AG20443 (cell line): ENCODE data around the gene SLBP.
"Not testable (repeated sequence)": the region's sequence is repeated elsewhere in the genome, so short reads cannot be mapped to it uniquely, and the experiment has no call there.

ENCODE experiments used
- DNase-seq: peaks from one replicate; pipeline ENCODE4 v3.0.0; 2012; ENCODE audit warnings: low spot score, mixed read lengths

Gene SLBP

GRCh38 chr4:1708581-1708980 lies 3.5 kb downstream of the SLBP start:
- DNase-seq: no peak

GRCh38 chr4:1706358-1706757 lies 5.8 kb downstream of the SLBP start:
- DNase-seq: no peak

- no peak for DNase-seq
These were observed 6.4 kb downstream of the SLBP start for GRCh38 chr4:1705732-1706131.

GRCh38 chr4:1703867-1704266 lies 8.3 kb downstream of the SLBP start:
- DNase-seq: no peak

- not testable (repeated sequence) for DNase-seq
These were observed 10.4 kb downstream of the SLBP start for GRCh38 chr4:1701671-1702070.

GRCh38 chr4:1695913-1696312 lies 16.2 kb downstream of the SLBP start:
- DNase-seq: no peak

- peak; percentile 79 for DNase-seq
These were observed 18.8 kb downstream of the SLBP start for GRCh38 chr4:1693131-1693896.

GRCh38 chr4:1691737-1692373 lies 20.3 kb downstream of the SLBP start:
- no peak for DNase-seq

- no peak for DNase-seq
These were observed 21.4 kb downstream of the SLBP start for GRCh38 chr4:1690698-1691097.

- no peak for DNase-seq
These were observed 25.6 kb downstream of the SLBP start for GRCh38 chr4:1686440-1687036.

GRCh38 chr4:1685235-1686150 lies 26.6 kb downstream of the SLBP start:
- DNase-seq: no peak

GRCh38 chr4:1684506-1685234 lies 27.4 kb downstream of the SLBP start:
- no peak for DNase-seq

- peak; percentile 99 for DNase-seq
These were observed 28.2 kb downstream of the SLBP start, which contains the start of gene FAM53A for GRCh38 chr4:1683736-1684505. Gene FAM53A, minus strand, starts transcription at chr4:1684313. Its CDS starts 15,572 bp downstream, at chr4:1668741.

- DNase-seq: peak; percentile 66
These were observed 28.8 kb downstream of the SLBP start for GRCh38 chr4:1683261-1683735.

- no peak for DNase-seq
These were observed 29.3 kb downstream of the SLBP start for GRCh38 chr4:1682860-1683259.

- DNase-seq: no peak
These were observed 33.9 kb downstream of the SLBP start for GRCh38 chr4:1678244-1678643.

- DNase-seq: no peak
These were observed 35.3 kb downstream of the SLBP start for GRCh38 chr4:1676605-1677525.

- no peak for DNase-seq
These were observed 36.3 kb downstream of the SLBP start for GRCh38 chr4:1675802-1676137.

- DNase-seq: no peak
These were observed 36.9 kb downstream of the SLBP start for GRCh38 chr4:1675136-1675801.
